GM19351 (cell line): ENCODE data around the gene PIP4K2A.
"Not testable (repeated sequence)": the region's sequence is repeated elsewhere in the genome, so short reads cannot be mapped to it uniquely, and the experiment has no call there.

Source experiments
- ATAC-seq: cut with Tn5 transposase; IDR thresholded peaks from one replicate; pipeline ENCODE4 v1.9.1; 2021; ENCODE audit warnings: mild to moderate bottlenecking, moderate library complexity; ENCODE audit not compliant: unreplicated experiment

The PIP4K2A gene

GRCh38 chr10:22714479-22715289 lies at the start of gene PIP4K2A:
PIP4K2A (minus strand) TSS chr10:22714578; CDS start chr10:22714326, 252 bp downstream.
- peak; percentile 75 for ATAC-seq

GRCh38 chr10:22761569-22762220 lies 47.3 kb upstream of the PIP4K2A start:
- no peak for ATAC-seq

GRCh38 chr10:22760025-22760424 lies 45.6 kb upstream of the PIP4K2A start:
- ATAC-seq, result no peak

GRCh38 chr10:22758867-22759266 lies 44.5 kb upstream of the PIP4K2A start:
- ATAC-seq, result no peak

GRCh38 chr10:22754296-22754695 lies 39.9 kb upstream of the PIP4K2A start:
- no peak for ATAC-seq

- ATAC-seq, result no peak
These were observed 39.4 kb upstream of the PIP4K2A start for GRCh38 chr10:22753786-22754185.

GRCh38 chr10:22752272-22752889 lies 38.0 kb upstream of the PIP4K2A start:
- peak; percentile 55 for ATAC-seq

- no peak for ATAC-seq
These were observed 35.8 kb upstream of the PIP4K2A start for GRCh38 chr10:22750131-22750530.

- not testable (repeated sequence) for ATAC-seq
These were observed 30.5 kb upstream of the PIP4K2A start for GRCh38 chr10:22744858-22745257.

- peak; percentile 100 for ATAC-seq
These were observed 28.3 kb upstream of the PIP4K2A start for GRCh38 chr10:22742678-22743077.

GRCh38 chr10:22741631-22742030 lies 27.3 kb upstream of the PIP4K2A start:
- ATAC-seq, result not testable (repeated sequence)

- ATAC-seq, result no peak
These were observed 25.8 kb upstream of the PIP4K2A start for GRCh38 chr10:22740180-22740579.

- no peak for ATAC-seq
These were observed 23.2 kb upstream of the PIP4K2A start for GRCh38 chr10:22737587-22737986.

- ATAC-seq, result no peak
These were observed 21.8 kb upstream of the PIP4K2A start for GRCh38 chr10:22736134-22736533.

- no peak for ATAC-seq
These were observed 19.6 kb upstream of the PIP4K2A start for GRCh38 chr10:22733992-22734391.

GRCh38 chr10:22727663-22728062 lies 13.3 kb upstream of the PIP4K2A start:
- no peak for ATAC-seq

GRCh38 chr10:22727112-22727511 lies 12.7 kb upstream of the PIP4K2A start:
- no peak for ATAC-seq

GRCh38 chr10:22724773-22725172 lies 10.4 kb upstream of the PIP4K2A start:
- no peak for ATAC-seq

- ATAC-seq, result peak; percentile 62
These were observed 9.4 kb upstream of the PIP4K2A start for GRCh38 chr10:22723783-22724182.

GRCh38 chr10:22723343-22723779 lies 9.0 kb upstream of the PIP4K2A start:
- peak; percentile 74 for ATAC-seq

GRCh38 chr10:22722626-22723169 lies 8.3 kb upstream of the PIP4K2A start:
- no peak for ATAC-seq
